Measurements from ENCODE around the gene ATAD2B.
A peak's percentile ranks its signal among the peaks of the same experiment; 100 is the strongest.

Gene ATAD2B

DNA sequence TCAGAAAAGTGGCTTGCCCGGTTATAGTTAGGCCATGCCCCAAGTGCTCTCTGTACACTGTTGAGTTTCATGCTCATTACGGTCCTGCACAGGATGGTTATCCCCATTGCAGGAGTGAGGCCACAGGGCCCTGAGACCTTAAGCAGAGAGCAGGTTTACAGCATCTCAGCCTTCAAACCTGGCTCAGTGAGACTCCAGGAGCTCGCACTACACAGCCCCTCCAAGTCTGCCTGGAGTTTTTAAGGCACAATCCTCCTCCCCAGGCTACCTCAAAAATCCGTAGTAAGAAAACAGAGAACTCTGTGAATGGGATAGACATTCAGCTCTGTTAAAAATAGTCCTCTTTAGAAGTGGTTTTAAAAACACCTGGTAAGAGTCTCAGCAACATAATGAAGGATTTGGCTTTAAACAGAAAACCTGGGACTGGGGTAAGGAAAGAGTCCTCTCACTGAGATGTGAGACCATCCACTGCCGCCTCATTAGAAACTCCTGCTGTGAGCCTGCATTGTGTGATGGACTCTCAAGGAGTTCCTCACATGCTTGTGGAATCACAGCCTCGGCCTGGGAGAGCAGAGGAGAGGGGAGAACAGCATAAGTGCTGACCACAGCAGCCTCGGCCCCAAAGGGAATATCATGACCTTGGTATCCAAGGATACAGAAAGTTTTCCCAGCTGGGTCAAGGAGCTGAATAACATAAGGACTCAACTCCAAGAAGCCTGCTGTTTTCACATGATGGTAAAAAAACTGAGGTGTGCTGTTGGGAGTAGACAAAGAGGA lies 214.8 kb downstream of the ATAD2B start:
- H3K4me3 Mint-ChIP-seq: no peak overlapping the region
- no peak overlapping the region for H3K27ac Mint-ChIP-seq
- H3K9me3 Mint-ChIP-seq: no peaks in the 10 kb centered on the region
- peaks cover 28 to 46% of the 10 kb centered on the region in 2 donors for H3K36me3 Mint-ChIP-seq
- ATAC-seq (replicated peaks): no peak
- no peak for DNase-seq
- H3K4me1 Mint-ChIP-seq: peaks cover 0 to 10% of the 10 kb centered on the region in 2 donors
- H3K27me3 Mint-ChIP-seq: no peaks in the 10 kb centered on the region

DNA sequence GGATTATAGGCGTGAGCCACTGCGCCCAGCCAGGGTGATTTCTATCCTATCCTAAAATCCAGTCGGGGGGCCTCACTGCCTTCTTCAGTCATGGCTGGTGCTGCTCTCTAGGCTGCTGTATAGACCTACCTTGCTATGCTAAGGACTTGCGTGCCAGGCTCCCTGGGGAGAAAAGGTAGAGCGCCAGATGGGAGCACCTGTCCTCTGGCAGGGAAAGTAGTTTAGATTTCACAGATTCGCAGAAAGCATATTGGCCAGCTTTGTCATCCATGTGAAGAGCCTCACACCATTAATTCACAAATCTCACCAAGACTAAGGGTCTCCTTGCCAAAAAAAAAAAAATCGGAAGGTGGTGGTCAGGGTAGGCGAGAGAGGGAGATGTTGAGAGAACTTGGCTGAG lies 217.6 kb downstream of the ATAD2B start:
- DNase-seq: no peak
- Mint-ChIP-seq H3K27me3 (no peaks in the 10 kb centered on the region), H3K4me3 (no peak overlapping the region), H3K27ac (no peak overlapping the region), H3K4me1 (no peaks in the 10 kb centered on the region), H3K36me3 (peaks cover 34 to 57% of the 10 kb centered on the region in 2 donors), H3K9me3 (no peaks in the 10 kb centered on the region)
- no peak for ATAC-seq (replicated peaks)

DNA sequence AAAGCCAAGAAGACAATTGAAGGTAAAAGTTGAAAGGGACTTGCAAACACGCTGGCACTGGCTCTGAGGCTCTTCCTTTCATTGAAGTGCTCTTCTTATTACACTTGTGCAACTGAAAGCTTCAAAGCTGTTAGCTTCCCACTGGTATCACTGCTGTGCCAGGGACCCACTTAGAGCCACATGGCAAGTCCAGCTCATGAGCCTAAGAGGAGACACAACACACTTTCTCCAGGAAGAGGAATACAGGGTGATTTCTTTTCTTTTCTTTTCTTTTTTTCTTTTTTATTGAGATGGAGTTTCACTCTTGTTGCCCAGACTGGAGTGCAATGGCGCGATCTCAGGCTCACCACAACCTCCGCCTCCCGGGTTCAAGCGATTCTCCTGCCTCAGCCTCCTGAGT lies 218.2 kb downstream of the ATAD2B start:
- no peaks in the 10 kb centered on the region for H3K4me1 Mint-ChIP-seq
- no peaks in the 10 kb centered on the region for H3K9me3 Mint-ChIP-seq
- H3K27ac Mint-ChIP-seq: no peak overlapping the region
- H3K36me3 Mint-ChIP-seq: peaks cover 34 to 57% of the 10 kb centered on the region in 2 donors
- no peak overlapping the region for H3K4me3 Mint-ChIP-seq
- ATAC-seq (replicated peaks): no peak
- DNase-seq: no peak
- H3K27me3 Mint-ChIP-seq: no peaks in the 10 kb centered on the region

DNA sequence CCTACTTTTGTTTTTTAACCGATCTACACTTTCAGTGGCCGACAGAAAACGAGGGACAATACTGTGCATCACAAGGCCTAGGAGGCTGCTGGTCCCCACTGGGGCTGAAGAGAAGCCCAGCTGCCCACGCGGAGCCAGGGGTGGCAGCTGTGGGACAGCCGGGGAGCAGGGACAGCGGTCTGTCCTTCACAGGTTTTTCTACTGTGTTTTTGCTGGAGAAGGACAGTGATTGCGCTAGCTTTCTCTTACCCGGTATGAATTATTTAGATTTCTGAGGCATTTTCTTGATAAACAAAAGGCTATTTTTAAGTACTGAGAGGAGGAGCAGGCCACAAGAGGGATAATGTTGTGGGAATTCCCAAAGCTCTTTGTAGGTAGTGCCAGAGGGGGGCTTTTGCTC lies 219.8 kb downstream of the ATAD2B start:
- Mint-ChIP-seq H3K4me1 (no peaks in the 10 kb centered on the region), H3K27ac (no peak overlapping the region), H3K27me3 (no peaks in the 10 kb centered on the region), H3K4me3 (no peak overlapping the region), H3K9me3 (no peaks in the 10 kb centered on the region), H3K36me3 (peaks cover 32 to 60% of the 10 kb centered on the region in 2 donors)
- DNase-seq (no peak), ATAC-seq (replicated peaks) (no peak)

DNA sequence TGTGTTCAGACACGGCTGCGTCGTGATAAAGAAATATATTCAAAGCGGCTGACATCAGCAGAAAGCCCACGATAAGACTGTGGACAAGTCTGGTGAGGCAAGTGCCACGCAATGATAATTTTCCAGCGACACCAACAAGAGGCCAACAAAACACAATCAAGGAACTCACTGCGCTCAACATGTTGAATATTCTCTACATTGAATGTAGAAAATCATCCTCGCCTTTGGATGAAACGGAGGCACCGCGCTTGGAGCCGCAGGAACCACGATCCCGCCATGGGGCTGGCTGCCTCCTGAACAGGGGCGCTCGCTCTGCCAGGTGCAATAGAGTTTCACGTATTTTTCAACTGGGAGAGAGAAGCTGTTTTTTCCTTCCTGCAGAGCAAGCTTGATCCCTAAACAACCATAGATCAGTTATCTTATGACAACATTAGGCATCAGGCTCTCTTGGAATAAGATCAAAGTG lies 220.3 kb downstream of the ATAD2B start:
- Mint-ChIP-seq H3K27me3 (no peaks in the 10 kb centered on the region), H3K36me3 (peaks cover 33 to 57% of the 10 kb centered on the region in 2 donors)

DNA sequence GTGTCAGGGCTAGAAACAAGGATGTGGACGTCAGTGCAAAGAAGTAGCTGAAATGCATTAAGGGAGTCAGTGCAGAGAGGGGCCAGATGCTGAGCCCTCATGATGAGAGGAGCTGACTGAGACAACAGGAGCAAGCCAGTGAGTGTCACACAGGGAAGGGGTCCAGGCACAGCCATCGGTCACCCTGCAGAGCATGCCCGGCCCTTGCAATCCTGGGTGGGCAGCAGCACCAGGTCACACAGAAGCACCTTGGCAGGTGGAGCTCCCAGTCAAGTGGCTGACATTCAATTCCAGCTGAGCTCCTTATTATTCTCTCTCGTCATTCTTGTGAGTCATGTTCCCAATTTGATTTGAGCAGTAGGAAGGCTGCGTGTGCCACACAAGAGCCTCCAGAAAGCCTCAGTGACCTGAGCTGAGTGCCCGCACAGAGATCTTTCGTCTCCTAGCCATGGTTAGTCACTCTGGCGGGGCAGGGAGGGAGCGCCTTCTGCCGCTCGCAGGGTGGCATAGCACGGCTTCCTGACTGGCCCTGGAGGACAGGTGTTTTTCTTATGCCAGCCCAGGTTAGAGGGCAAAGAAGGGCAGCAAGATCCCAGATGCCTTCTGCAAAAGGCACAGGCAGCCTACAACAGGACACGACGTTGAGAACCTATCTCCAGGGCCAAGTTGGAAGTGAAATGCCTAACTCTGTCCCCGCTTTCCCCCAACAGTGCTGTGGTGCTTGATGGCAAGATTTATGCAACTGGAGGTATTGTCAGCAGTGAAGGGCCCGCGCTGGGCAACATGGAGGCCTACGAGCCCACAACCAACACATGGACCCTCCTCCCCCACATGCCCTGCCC lies 220.9 kb downstream of the ATAD2B start:
- no peak overlapping the region for H3K4me3 Mint-ChIP-seq
- H3K27me3 Mint-ChIP-seq: no peaks in the 10 kb centered on the region
- ATAC-seq (replicated peaks) (no peak), DNase-seq (no peak)
- H3K9me3 Mint-ChIP-seq: no peaks in the 10 kb centered on the region
- H3K4me1 Mint-ChIP-seq: no peaks in the 10 kb centered on the region
- H3K27ac Mint-ChIP-seq: peak overlapping the region; percentile 37
- H3K36me3 Mint-ChIP-seq: peaks cover 35 to 60% of the 10 kb centered on the region in 2 donors

More for the DNA sequence above, 220.3 kb downstream of the ATAD2B start:
- no peak overlapping the region for H3K27ac Mint-ChIP-seq
- DNase-seq (no peak), ATAC-seq (replicated peaks) (no peak)
- no peaks in the 10 kb centered on the region for H3K9me3 Mint-ChIP-seq
- no peak overlapping the region for H3K4me3 Mint-ChIP-seq
- no peaks in the 10 kb centered on the region for H3K4me1 Mint-ChIP-seq

DNA sequence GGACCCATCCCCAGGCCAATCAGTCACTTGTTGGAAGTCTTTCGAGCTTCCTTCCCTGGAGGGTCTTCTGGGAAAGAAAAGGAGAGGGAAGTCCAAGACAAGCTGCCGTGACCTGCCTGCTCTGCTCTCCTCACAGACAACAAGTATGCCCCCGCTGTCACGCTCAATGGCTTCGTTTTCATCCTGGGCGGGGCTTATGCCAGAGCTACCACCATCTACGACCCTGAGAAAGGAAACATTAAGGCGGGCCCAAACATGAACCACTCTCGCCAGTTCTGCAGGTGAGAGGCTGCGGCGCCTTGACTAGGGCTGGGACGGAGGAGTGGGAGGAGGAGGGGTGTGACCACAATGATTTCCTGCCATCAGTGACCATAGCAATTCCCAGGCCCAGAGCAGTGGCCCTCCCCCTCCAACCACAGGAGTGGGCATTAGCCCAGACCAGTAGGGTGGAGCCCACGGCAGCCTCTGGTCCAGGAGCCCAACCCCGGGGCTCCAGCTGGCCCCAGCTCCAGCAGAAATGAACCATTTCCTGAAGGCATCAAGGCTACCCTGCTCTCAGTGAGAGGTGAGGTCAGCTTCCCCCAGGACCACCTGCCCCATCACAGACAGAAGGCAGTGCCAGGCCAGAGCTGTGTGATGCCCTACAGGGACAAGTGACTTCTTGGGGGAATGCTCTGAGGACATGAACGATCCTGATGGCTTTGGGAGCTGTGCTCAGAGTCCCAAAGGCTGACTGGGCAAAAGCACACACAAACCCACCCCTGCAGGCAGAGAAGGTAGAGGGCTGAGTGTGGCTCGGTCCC lies 223.1 kb downstream of the ATAD2B start:
- Mint-ChIP-seq H3K27ac (no peak overlapping the region), H3K27me3 (no peaks in the 10 kb centered on the region), H3K36me3 (peaks cover 41 to 66% of the 10 kb centered on the region in 2 donors), H3K9me3 (no peaks in the 10 kb centered on the region), H3K4me3 (no peak overlapping the region), H3K4me1 (no peaks in the 10 kb centered on the region)
- ATAC-seq (replicated peaks): no peak
- no peak for DNase-seq

DNA sequence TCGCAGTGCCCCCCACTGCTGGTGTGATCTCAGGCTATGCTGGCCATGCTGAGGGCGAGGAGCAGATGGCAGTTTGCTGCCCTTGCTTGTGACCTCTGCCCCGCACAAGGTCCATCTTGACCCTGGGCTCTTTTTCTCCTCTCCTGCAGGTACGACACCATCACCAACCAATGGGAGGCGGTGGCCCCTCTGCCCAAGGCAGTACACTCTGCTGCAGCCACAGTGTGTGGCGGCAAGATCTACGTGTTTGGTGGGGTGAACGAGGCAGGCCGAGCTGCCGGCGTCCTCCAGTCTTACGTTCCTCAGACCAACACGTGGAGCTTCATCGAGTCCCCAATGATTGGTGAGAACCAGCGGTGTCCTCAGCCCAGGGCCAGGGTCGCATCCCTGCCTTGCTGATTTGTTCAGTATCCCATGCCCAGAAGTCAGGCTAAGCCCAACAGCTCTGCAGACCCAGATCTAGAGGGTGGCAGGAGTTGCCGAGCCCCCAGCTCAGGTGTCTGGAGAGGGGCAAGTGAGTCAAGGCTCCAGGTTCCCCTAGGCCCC lies 223.8 kb downstream of the ATAD2B start:
- ATAC-seq (replicated peaks): no peak
- Mint-ChIP-seq H3K9me3 (no peaks in the 10 kb centered on the region), H3K27ac (no peak overlapping the region), H3K36me3 (peaks cover 40 to 62% of the 10 kb centered on the region in 2 donors), H3K4me1 (no peaks in the 10 kb centered on the region), H3K27me3 (no peaks in the 10 kb centered on the region), H3K4me3 (no peak overlapping the region)
- no peak for DNase-seq

DNA sequence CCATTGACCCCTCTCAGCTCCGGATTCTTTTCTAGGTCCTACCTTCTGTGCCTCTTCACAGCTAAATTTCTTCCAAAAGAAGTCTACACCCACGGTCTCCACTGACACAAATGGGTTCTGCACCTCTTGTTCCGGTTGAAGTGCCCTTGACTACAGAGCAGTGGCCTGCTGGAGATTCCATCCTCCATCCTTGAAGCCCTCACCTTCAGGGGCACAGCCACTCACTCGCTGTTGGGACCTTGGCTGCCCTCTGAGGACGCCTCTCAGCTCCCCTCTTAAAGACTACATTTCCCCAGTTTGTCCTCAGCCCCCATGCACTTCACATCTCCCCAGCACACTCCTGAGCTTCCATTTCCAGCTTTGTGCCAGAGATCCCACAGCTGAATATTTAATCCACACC lies 226.3 kb downstream of the ATAD2B start:
- no peaks in the 10 kb centered on the region for H3K9me3 Mint-ChIP-seq
- DNase-seq (no peak), ATAC-seq (replicated peaks) (no peak)
- H3K36me3 Mint-ChIP-seq: peaks cover 29 to 42% of the 10 kb centered on the region in 2 donors
- H3K27me3 Mint-ChIP-seq: no peaks in the 10 kb centered on the region
- no peaks in the 10 kb centered on the region for H3K4me1 Mint-ChIP-seq
- H3K4me3 Mint-ChIP-seq: no peak overlapping the region
- no peak overlapping the region for H3K27ac Mint-ChIP-seq

DNA sequence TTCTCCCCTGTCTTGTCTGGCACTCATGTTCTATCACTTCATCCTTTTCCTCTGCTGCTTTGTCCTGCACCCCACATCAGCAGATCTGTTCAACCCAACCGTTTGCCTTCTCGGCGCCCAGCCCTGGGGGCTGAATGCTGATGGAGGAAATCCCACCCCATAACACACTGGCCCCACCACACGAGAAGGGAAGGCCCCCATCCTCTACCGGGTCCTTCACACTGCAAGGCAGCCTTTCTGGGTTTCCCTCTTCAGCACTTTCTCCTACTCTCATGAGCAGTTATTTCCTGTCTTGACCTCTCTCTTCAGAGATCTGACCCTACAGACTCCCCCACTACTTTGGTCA lies 227.4 kb downstream of the ATAD2B start:
- peak overlapping the region; percentile 20 for H3K27ac Mint-ChIP-seq
- no peaks in the 10 kb centered on the region for H3K27me3 Mint-ChIP-seq
- DNase-seq (no peak), ATAC-seq (replicated peaks) (no peak)
- no peak overlapping the region for H3K4me3 Mint-ChIP-seq
- H3K9me3 Mint-ChIP-seq: no peaks in the 10 kb centered on the region
- H3K36me3 Mint-ChIP-seq: peaks cover 25 to 34% of the 10 kb centered on the region in 2 donors
- no peaks in the 10 kb centered on the region for H3K4me1 Mint-ChIP-seq

DNA sequence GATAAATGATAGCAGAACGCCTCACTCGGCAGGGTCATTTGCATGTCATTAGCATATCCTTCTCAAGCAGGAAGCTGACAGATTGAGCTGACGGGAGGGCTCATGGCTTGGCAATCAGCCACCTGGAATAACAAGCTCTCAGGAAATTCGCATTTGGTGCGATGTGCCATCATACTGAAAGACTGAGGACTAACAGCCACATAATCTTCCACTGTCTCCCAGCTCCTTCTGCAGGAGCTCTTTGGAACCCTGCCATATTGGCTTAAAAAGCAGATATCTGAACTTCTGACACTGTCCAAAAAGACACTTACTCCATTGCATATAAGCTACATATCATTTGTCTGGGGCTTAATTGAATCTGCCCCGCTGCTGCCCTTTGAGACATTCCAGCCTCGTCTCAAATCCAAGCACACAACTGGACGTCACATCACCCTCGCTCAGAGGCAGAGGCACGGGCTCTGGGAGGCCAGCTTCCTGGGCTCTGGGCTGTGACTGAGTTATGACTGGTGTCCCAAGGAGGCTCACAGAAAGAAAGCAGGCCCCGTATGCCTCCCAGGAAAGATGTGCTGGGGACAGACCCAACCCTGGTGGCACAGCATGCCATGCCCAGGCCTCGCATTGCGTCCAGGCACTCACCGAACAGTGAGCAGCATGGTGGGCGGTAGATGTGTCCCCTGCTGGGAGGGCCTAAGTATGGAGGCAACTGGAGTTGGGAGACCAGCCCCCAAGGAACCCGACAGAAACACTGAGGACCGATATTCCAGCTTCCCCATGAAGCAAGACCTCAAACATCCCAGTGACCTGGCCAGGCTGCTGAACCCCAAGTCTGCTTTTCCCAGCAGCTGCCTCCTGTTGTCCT lies 228.0 kb downstream of the ATAD2B start:
- no peak overlapping the region for H3K27ac Mint-ChIP-seq
- peaks cover 25 to 34% of the 10 kb centered on the region in 2 donors for H3K36me3 Mint-ChIP-seq
- DNase-seq (no peak), ATAC-seq (replicated peaks) (no peak)
- H3K9me3 Mint-ChIP-seq: no peaks in the 10 kb centered on the region
- peaks cover 0 to under 1% of the 10 kb centered on the region in 2 donors for H3K4me1 Mint-ChIP-seq
- H3K27me3 Mint-ChIP-seq: no peaks in the 10 kb centered on the region
- no peak overlapping the region for H3K4me3 Mint-ChIP-seq
